H54 (cell line): ENCODE measurements around the gene HOXB13.

Experiments
- DNase-seq: peaks from one replicate; pipeline ENCODE4 v3.0.0; 2011; ENCODE audit warnings: low spot score, mixed read lengths; ENCODE audit not compliant: insufficient read length
- FAIRE-seq: peaks from 3 replicates; lab custom pipeline; 2011; peaks lifted over from hg19 to GRCh38; lab: Jason Lieb, UNC
- POLR2A ChIP-seq: IDR thresholded peaks from 2 replicates; pipeline ENCODE4 v1.6.1; 2011; ENCODE audit warnings: low read depth, mild to moderate bottlenecking, low read length

The HOXB13 gene

GRCh38 chr17:48726916-48727286 lies 1.6 kb downstream of the HOXB13 start:
- DNase-seq, result no peak
- FAIRE-seq, result no peak
- no peak for TF ChIP-seq POLR2A

- no peak for TF ChIP-seq POLR2A
- no peak for FAIRE-seq
- no peak for DNase-seq
These were observed 2.2 kb downstream of the HOXB13 start for GRCh38 chr17:48726114-48726915.

- no peak for TF ChIP-seq POLR2A
- no peak for FAIRE-seq
These were observed 3.1 kb downstream of the HOXB13 start for GRCh38 chr17:48725288-48726064.

GRCh38 chr17:48725004-48725287 lies 3.6 kb downstream of the HOXB13 start:
- FAIRE-seq (no peak), DNase-seq (no peak)
- TF ChIP-seq POLR2A, result no peak

More at GRCh38 chr17:48725288-48726064, 3.1 kb downstream of the HOXB13 start:
- no peak for DNase-seq

GRCh38 chr17:48724251-48725003 lies 4.1 kb downstream of the HOXB13 start:
- DNase-seq, result peak; percentile 73
- peak; percentile 76 for FAIRE-seq
- no peak for TF ChIP-seq POLR2A

GRCh38 chr17:48723423-48724250 lies 4.9 kb downstream of the HOXB13 start:
- no peak for TF ChIP-seq POLR2A
- FAIRE-seq (no peak), DNase-seq (no peak)

- no peak for TF ChIP-seq POLR2A
- DNase-seq (no peak), FAIRE-seq (no peak)
These were observed 5.6 kb downstream of the HOXB13 start, which contains the start of gene PRAC2 for GRCh38 chr17:48722915-48723422. Gene PRAC2 (plus strand): TSS chr17:48723185. CDS start chr17:48724411, 1,226 bp downstream.

GRCh38 chr17:48722201-48722907 lies 6.2 kb downstream of the HOXB13 start, which contains the start of gene PRAC1:
Gene PRAC1 (minus strand): TSS chr17:48722518. CDS start chr17:48722392, 126 bp downstream.
- no peak for DNase-seq
- no peak for FAIRE-seq
- TF ChIP-seq POLR2A, result no peak

GRCh38 chr17:48721009-48721402 lies 7.5 kb downstream of the HOXB13 start:
- DNase-seq, result no peak
- no peak for FAIRE-seq
- no peak for TF ChIP-seq POLR2A

- FAIRE-seq, result no peak
- TF ChIP-seq POLR2A, result no peak
- DNase-seq, result no peak
These were observed 8.1 kb downstream of the HOXB13 start for GRCh38 chr17:48720266-48721008.

- no peak for DNase-seq
- FAIRE-seq, result no peak
- TF ChIP-seq POLR2A, result no peak
These were observed 8.8 kb downstream of the HOXB13 start for GRCh38 chr17:48719642-48720265.
